Measurements from ENCODE around the gene MAML2.

The MAML2 gene

GRCh38 chr11:96063886-96064285 lies 279.1 kb downstream of the MAML2 start:
- Histone ChIP-seq H3K9me3 (ENCODE audit: insufficient read depth, low read length, severe bottlenecking) (no peaks in the 10 kb centered on the region), H3K27me3 (ENCODE audit: insufficient read depth, low read length, poor library complexity) (no peaks in the 10 kb centered on the region), H4K20me1 (ENCODE audit: insufficient read depth, low read length) (no peaks in the 10 kb centered on the region), H3K4me3 (ENCODE audit: low read depth in 1 of 2, low read length in 2 of 2) (no peak overlapping the region), H3K4me1 (ENCODE audit: insufficient read depth, low read length) (0 out of 2 replicates have a peak, but pooled peaks cover 7% of the 10 kb centered on the region), H2AFZ (ENCODE audit: low read depth, low read length) (no peak overlapping the region), H3K36me3 (ENCODE audit: insufficient read depth, low read length) (no peaks in the 10 kb centered on the region), H3K4me2 (ENCODE audit: insufficient read depth, low read length) (no peak overlapping the region), H3K79me2 (ENCODE audit: insufficient read depth, low read length) (no peaks in the 10 kb centered on the region), H3K9ac (ENCODE audit: low read depth, low read length) (no peak overlapping the region), H3K27ac (ENCODE audit: low read length) (no peak overlapping the region)
- DNase-seq (no peak), ATAC-seq (ENCODE audit: insufficient read depth, low read depth) (no peak)
- TF ChIP-seq CTCF (IDR thresholded peaks at IDR 0.05; ENCODE audit: borderline replicate concordance, extremely low read depth, low read length, poor library complexity, severe bottlenecking): no peak
- no peak for TF ChIP-seq EZH2 (IDR thresholded peaks at IDR 0.05; ENCODE audit: borderline replicate concordance, low read depth, low read length, severe bottlenecking)

- DNase-seq (no peak), ATAC-seq (ENCODE audit: insufficient read depth, low read depth) (no peak)
- Histone ChIP-seq H2AFZ (ENCODE audit: low read depth, low read length) (no peak overlapping the region), H3K36me3 (ENCODE audit: insufficient read depth, low read length) (no peaks in the 10 kb centered on the region), H3K27ac (ENCODE audit: low read length) (no peak overlapping the region), H3K9me3 (ENCODE audit: insufficient read depth, low read length, severe bottlenecking) (no peaks in the 10 kb centered on the region), H3K4me3 (ENCODE audit: low read depth in 1 of 2, low read length in 2 of 2) (no peak overlapping the region), H3K9ac (ENCODE audit: low read depth, low read length) (no peak overlapping the region), H3K79me2 (ENCODE audit: insufficient read depth, low read length) (no peaks in the 10 kb centered on the region), H3K27me3 (ENCODE audit: insufficient read depth, low read length, poor library complexity) (no peaks in the 10 kb centered on the region), H3K4me2 (ENCODE audit: insufficient read depth, low read length) (no peak overlapping the region), H3K4me1 (ENCODE audit: insufficient read depth, low read length) (0 out of 2 replicates have a peak, but pooled peaks cover 7% of the 10 kb centered on the region), H4K20me1 (ENCODE audit: insufficient read depth, low read length) (no peaks in the 10 kb centered on the region)
- TF ChIP-seq EZH2 (IDR thresholded peaks at IDR 0.05; ENCODE audit: borderline replicate concordance, low read depth, low read length, severe bottlenecking) (no peak), CTCF (IDR thresholded peaks at IDR 0.05; ENCODE audit: borderline replicate concordance, extremely low read depth, low read length, poor library complexity, severe bottlenecking) (no peak)
Observed at GRCh38 chr11:96063053-96063452, 279.9 kb downstream of the MAML2 start.

- H3K9me3 ChIP-seq (ENCODE audit: insufficient read depth, low read length, severe bottlenecking): no peaks in the 10 kb centered on the region
- H3K27me3 ChIP-seq (ENCODE audit: insufficient read depth, low read length, poor library complexity): no peaks in the 10 kb centered on the region
- no peaks in the 10 kb centered on the region for H3K36me3 ChIP-seq (ENCODE audit: insufficient read depth, low read length)
- no peak overlapping the region for H2AFZ ChIP-seq (ENCODE audit: low read depth, low read length)
- H3K4me1 ChIP-seq (ENCODE audit: insufficient read depth, low read length): 0 out of 2 replicates have a peak, but pooled peaks cover 7% of the 10 kb centered on the region
- no peaks in the 10 kb centered on the region for H3K79me2 ChIP-seq (ENCODE audit: insufficient read depth, low read length)
- no peak overlapping the region for H3K4me3 ChIP-seq (ENCODE audit: low read depth in 1 of 2, low read length in 2 of 2)
- DNase-seq (no peak), ATAC-seq (ENCODE audit: insufficient read depth, low read depth) (peak; percentile 81)
- TF ChIP-seq CTCF (IDR thresholded peaks at IDR 0.05; ENCODE audit: borderline replicate concordance, extremely low read depth, low read length, poor library complexity, severe bottlenecking): no peak
- no peak for TF ChIP-seq EZH2 (IDR thresholded peaks at IDR 0.05; ENCODE audit: borderline replicate concordance, low read depth, low read length, severe bottlenecking)
- H3K9ac ChIP-seq (ENCODE audit: low read depth, low read length): no peak overlapping the region
- no peaks in the 10 kb centered on the region for H4K20me1 ChIP-seq (ENCODE audit: insufficient read depth, low read length)
- no peak overlapping the region for H3K27ac ChIP-seq (ENCODE audit: low read length)
- no peak overlapping the region for H3K4me2 ChIP-seq (ENCODE audit: insufficient read depth, low read length)
Observed at GRCh38 chr11:96062134-96062533, 280.9 kb downstream of the MAML2 start.

GRCh38 chr11:96061730-96062129 lies 281.3 kb downstream of the MAML2 start:
- Histone ChIP-seq H4K20me1 (ENCODE audit: insufficient read depth, low read length) (no peaks in the 10 kb centered on the region), H3K27ac (ENCODE audit: low read length) (no peak overlapping the region)
- DNase-seq: no peak

More at GRCh38 chr11:96061730-96062129, 281.3 kb downstream of the MAML2 start:
- Histone ChIP-seq H3K4me1 (ENCODE audit: insufficient read depth, low read length) (0 out of 2 replicates have a peak, but pooled peaks cover 7% of the 10 kb centered on the region), H3K4me3 (ENCODE audit: low read depth in 1 of 2, low read length in 2 of 2) (no peak overlapping the region), H3K36me3 (ENCODE audit: insufficient read depth, low read length) (no peaks in the 10 kb centered on the region), H3K79me2 (ENCODE audit: insufficient read depth, low read length) (no peaks in the 10 kb centered on the region), H3K27me3 (ENCODE audit: insufficient read depth, low read length, poor library complexity) (no peaks in the 10 kb centered on the region), H3K9ac (ENCODE audit: low read depth, low read length) (no peak overlapping the region), H2AFZ (ENCODE audit: low read depth, low read length) (no peak overlapping the region), H3K4me2 (ENCODE audit: insufficient read depth, low read length) (no peak overlapping the region), H3K9me3 (ENCODE audit: insufficient read depth, low read length, severe bottlenecking) (no peaks in the 10 kb centered on the region)
- TF ChIP-seq EZH2 (IDR thresholded peaks at IDR 0.05; ENCODE audit: borderline replicate concordance, low read depth, low read length, severe bottlenecking) (no peak), CTCF (IDR thresholded peaks at IDR 0.05; ENCODE audit: borderline replicate concordance, extremely low read depth, low read length, poor library complexity, severe bottlenecking) (no peak)
- no peak for ATAC-seq (ENCODE audit: insufficient read depth, low read depth)

All from DND-41 (cell line).